GM18502 (cell line): Measurements from ENCODE around the gene WASHC4.

Source experiments
- ATAC-seq: cut with Tn5 transposase; IDR thresholded peaks from one replicate; pipeline ENCODE4 v1.9.1; 2021; ENCODE audit warnings: mild to moderate bottlenecking; ENCODE audit not compliant: unreplicated experiment, poor library complexity

WASHC4 gene

GRCh38 chr12:105107494-105108371 is at the start of gene WASHC4:
Gene WASHC4, plus strand, starts transcription at chr12:105107731. Its CDS starts 70 bp downstream, at chr12:105107801.
- peak; percentile 92 for ATAC-seq

DNA sequence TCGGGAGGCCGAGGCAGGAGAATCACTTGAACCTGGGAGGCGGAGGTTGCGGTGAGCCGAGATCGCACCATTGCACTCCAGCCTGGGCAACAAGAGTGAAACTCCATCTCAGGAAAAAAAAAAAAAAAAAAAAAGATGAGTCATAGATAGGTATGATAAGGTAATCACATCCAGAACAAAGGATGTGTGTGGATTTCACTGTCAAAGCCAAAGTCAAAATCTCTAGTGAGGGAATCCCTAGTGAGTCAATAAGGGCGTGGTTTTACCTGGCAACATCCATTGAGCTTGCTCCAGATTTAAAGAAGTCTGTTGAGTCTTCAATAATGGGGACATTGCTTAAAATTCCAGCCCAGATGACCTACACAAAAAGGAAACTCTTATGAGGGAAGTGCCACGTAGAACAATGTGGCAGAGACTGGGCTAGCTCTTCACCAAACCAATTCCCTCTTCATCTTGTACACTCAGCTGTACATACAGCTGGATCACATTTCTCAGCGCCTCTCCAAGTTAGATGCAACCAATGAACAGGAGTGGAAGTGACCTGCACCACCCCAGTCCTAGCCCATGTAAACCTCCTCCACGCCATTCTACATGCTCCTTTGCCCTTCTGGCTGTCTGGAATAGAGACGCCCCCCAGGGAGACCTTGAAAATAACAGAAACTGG is 46.7 kb upstream of the WASHC4 start:
- ATAC-seq, result no peak

- no peak for ATAC-seq
These were observed 42.9 kb upstream of the WASHC4 start for GRCh38 chr12:105064564-105065178.

DNA sequence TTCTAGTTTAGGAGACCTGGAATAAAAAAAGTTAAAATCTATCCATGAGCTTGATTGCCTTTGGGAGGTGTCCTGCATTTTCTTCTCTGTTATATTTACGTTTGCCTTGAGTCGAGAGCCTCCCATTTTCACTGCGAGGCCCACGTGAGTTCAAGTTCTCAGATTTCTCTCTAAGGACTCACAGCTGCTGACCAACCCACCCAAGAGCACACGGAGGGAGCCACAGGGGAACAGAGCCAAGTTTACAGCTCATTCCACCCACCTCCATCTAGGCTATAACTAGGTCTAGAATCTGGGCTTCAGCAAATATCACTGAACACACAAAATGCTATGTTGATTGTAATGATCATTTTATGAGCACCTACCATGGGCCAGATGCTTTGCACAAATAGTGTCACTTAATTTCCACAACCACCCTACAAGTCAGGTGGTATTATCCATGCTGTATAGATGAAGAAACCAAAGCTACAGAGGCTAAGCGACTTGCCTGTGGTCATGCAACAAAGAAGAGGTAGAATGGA is 40.0 kb upstream of the WASHC4 start:
- no peak for ATAC-seq

- ATAC-seq, result no peak
These were observed 37.4 kb upstream of the WASHC4 start for GRCh38 chr12:105069936-105070702.

GRCh38 chr12:105071981-105072380 is 35.5 kb upstream of the WASHC4 start:
- no peak for ATAC-seq

DNA sequence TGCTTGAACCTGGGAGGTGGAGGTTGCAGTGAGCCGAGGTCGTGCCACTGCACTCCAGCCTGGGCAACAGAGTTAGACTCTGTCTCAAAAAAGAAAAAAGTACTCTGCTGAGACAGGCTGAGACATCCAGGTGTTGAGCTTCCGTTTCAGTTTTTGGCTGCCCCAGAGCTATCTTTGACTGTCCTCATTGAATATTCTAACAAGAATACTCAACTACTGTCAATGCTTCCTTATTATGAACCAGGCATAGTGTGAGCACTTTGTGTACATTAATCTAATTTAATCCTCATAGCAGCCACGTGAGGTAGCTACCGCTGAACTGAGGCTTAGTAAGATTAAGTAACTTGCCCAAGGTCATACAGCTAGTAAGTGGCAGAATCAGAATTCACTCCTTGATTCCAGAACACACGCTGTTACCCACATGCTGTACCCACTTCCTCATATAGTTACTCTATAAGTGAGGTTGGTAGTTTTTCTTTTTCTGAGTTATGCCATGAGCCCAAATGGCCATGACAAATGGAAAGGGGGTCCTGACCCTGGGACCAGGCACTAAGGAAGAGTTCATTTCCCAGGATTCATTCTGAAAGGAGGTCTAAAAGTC is 34.5 kb upstream of the WASHC4 start:
- no peak for ATAC-seq

DNA sequence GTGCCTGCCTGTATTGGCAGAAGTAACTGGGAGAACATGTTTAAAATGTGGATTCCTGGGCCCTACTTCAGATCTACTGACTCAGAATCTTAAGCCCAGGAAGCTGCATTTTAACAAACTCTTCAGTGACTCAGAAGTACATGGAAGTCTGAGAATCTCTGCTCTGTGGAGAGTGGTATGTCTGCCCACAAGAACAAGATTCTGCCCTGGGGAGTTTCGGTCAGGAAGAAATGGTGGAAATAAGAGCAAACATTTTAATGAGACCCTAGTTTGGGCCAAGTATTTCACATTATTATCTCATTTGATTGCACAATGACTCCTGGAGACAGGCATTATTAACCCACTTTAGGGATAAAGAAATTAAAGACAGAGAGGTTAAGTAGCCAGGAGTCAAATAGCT is 31.4 kb upstream of the WASHC4 start:
- ATAC-seq, result no peak

GRCh38 chr12:105076913-105077312 is 30.6 kb upstream of the WASHC4 start:
- no peak for ATAC-seq

- no peak for ATAC-seq
These were observed 30.1 kb upstream of the WASHC4 start for GRCh38 chr12:105077435-105077834.

DNA sequence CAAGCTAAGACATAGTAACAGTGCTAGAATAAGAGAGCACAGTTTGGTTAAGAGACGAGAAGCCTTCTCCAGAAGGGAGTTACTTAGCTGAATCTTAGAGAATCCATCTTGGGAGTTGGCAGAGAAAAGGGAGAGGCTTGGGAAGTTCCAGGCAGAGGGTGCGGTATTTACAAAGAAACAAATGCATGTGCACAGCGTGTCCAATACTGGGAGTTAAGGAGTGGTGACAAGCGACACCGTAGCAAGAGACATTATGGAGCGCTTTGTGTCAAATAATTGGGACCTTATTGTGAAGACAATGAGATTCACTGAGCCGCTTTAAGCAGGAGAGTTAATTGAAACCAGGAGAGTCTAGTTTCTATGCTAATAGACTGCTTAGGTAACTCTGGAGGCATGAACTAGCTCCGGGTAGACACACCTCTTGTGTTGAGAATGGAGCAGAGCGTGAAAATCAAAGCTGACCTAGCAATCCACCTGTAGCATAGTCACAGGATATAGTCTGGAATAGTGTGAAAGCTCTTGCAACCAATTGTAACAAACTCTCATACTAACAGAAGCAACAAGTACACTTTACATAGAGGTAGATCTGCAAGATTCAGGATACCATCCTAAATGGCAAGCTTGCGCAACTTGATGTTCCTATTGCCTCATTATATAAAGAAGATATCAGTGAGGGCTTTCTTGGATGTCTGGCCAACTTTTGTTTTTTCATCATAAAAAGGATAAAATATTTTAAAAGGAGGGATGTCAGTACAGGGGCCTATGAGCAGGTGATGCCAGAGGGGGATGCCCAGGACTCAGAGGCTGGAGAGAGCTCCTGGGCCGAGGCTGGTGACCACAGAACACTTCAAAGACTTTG is 28.6 kb upstream of the WASHC4 start:
- no peak for ATAC-seq

GRCh38 chr12:105083031-105083430 is 24.5 kb upstream of the WASHC4 start:
- no peak for ATAC-seq

DNA sequence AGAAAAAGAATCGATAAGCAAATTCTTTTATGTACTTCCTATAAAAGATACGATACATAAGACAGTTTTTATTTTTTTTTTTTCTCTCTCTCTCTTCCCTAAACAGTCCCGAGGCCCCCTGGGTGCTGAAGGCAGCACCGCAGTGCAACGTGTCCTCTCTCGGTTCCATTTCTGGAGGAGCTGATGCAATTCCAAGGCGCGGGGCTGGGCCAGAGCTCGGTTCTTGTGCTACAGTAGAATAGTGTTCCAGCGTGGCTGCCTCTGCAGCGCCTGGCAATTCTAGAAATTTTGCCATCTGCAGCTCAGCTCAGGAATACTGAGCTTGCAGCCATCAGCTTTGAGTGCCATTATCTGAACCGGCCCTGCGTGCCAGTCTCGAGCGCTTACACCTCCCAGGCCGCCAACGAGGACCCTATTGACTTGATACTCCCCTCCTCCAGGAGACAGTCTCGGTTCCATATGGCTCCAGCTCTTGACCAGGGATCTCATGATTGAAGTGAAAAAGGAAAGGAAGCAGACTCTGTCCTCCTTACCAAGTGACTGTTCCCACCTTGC is 23.9 kb upstream of the WASHC4 start:
- ATAC-seq, result no peak

DNA sequence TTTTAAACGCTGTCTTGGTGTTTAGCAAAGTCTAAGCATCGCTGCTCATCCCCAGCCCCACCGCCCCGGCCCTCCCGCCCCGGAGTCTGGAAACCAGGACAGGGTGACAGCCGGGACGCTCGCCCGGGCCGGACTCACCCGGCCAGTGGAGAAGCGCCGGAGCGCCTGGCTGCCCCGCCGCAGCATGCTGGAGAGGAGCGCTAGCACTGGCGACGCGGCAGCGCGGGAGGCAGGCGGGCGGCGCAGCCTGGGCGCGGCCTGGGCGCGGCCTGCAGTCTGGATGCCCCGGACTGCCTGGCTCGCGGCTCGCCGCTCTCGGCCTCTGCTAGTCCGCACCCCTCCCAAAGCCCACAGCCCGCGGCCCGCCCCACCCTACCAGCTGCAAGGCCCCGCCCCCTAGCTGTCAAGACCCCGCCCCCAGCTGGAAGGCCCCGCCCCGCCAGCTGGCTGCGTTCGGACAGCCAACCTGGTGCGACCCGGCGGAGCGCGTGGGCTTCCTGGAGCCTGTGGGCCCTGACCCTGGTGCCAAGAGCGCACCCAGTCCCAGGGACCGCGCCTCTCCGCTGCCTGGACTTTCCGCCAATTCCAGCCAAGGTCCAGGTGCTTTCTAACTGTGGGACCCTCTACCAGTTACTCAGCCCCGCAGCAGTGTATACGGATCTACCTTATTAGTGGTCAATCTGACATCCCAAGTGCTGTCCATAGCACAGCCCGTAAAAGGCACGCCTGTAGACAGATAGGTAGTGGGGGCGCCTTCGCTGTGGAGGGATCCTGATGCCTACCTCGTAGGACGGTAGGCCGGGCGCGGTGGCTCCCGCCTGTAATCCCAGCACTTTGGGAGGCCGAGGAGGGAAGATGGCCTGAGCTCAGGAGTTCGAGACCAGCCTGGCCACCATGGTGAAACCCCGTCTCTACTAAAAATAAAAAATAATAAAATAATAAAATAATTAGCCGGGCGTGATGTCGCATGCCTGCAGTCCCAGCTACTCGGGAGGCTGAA is 23.0 kb upstream of the WASHC4 start, which contains the start of gene ALDH1L2:
TSS of gene ALDH1L2 (minus strand) at position 208 of the 1,000 bp plus-strand sequence. CDS start at position 186, 22 bp downstream.
- peak; percentile 67 for ATAC-seq

GRCh38 chr12:105085501-105085900 is 22.0 kb upstream of the WASHC4 start:
- ATAC-seq, result no peak

- ATAC-seq, result no peak
These were observed 17.7 kb upstream of the WASHC4 start for GRCh38 chr12:105089817-105090216.

DNA sequence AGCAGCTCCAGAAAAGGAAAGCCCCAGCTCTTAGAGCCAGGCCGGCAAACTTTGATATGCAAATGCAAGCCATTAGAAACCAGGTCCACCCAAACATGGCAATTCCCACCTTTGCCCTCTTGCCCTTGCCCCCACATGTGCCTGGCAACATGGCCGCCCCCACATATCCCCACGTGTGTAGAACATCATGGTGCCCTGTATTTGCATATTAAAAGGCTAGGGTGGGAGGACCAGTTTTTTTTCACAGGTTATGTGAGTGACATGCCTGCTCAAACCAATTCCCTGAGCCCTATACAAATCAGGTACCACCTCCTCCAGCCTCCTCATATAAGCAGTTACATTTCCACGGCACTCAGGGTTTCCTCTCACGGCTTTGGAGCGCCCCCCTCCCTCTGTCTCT is 17.2 kb upstream of the WASHC4 start:
- no peak for ATAC-seq
